Psoas muscle (tissue), 8 donors: Measurements from ENCODE around the gene PDZD2. TPM values are rescaled to one million over a fixed set of nuclear protein-coding genes. Genes with fewer than 3 reads are reported as not detected.

Experiments
- ATAC-seq, 4 donors: fragments of 200-7000 bp; cut with Tn5 transposase; one replicate each; pipeline ENCODE4 v1.9.1; 2020; ENCODE audit warnings: moderate library complexity in 3 of 4, mild to moderate bottlenecking in 2 of 4
- DNase-seq, 2 donors: peaks; one replicate each; pipeline ENCODE4 v3.0.0-alpha.2; 2020
- H3K27ac ChIP-seq: fragments of 200-600 bp; one replicate; pipeline ENCODE4 v1.8.0; 2022
- H3K27me3 ChIP-seq, 3 donors: fragments of 200-600 bp in 1 of 3; one replicate each; pipeline versions ENCODE4 v1.6.1 to v1.8.0; 2013 to 2022; ENCODE audit warnings: low read length in 2 of 3, mild to moderate bottlenecking in 2 of 3, moderate library complexity in 1 of 3; ENCODE audit not compliant: insufficient read depth in 3 of 3
- H3K36me3 ChIP-seq, 2 donors: fragments of 200-600 bp in 1 of 2; one replicate each; pipeline versions ENCODE4 v1.6.1 to v1.8.0; 2013 to 2022; ENCODE audit warnings: low read depth in 1 of 2, mild to moderate bottlenecking in 1 of 2, moderate library complexity in 1 of 2; ENCODE audit not compliant: insufficient read depth in 1 of 2
- H3K4me1 ChIP-seq: fragments of 200-600 bp; one replicate; pipeline ENCODE4 v1.8.0; 2022
- H3K4me3 ChIP-seq: fragments of 200-600 bp; one replicate; pipeline ENCODE4 v1.8.0; 2022; ENCODE audit warnings: mild to moderate bottlenecking
- H3K9me3 ChIP-seq: fragments of 200-600 bp; one replicate; pipeline ENCODE4 v1.8.0; 2022
- WGBS, 3 donors: extraction: QIAGEN DNeasy Blood & Tissue Kit; methylation state at CpG; one replicate each; pipeline versions ENCODE4 v1.1.6 to v1.1.7; 2013; 5-methylcytosine and 5-hydroxymethylcytosine counted together
- intact Hi-C, 2 donors: fragments of 100-400 bp; cut with DNase I; formaldehyde crosslinking; loops; one replicate each; pipeline versions ENCODE4 v1.11.0 to v1.14.2; 2022
- polyA plus RNA-seq, 3 donors: library from polyadenylated mRNA; stranded (reverse); fragments of 200-250 nt; gene quantifications; one replicate each; pipeline ENCODE4 v1.2.3, GENCODE V29; 2013
- total RNA-seq, 4 donors: library from RNA; stranded (reverse); fragmentation: NEBNext Ultra II Directional in 2 of 4; extraction: Animal tissue kit (Norgen Biotek cat#: 25700) in 2 of 4; gene quantifications; one replicate each; pipeline versions ENCODE4 v1.2.1 to v1.2.4, GENCODE V29; 2021 to 2023
- TF ChIP-seq, protein P1 (sequence below): fragments of 200-600 bp; IDR thresholded peaks from one replicate; pipeline ENCODE4 v1.8.0; 2022; ENCODE audit warnings: antibody characterized with exemption
- donor health status: healthy with polysubstance abuse.
- donor health status: DM: no; HTN: no; CAD: no; lungs with moderate emphysema.
- donor health status: Bipolar disorder and iron deficiency.
- donor health status: healthy.
- donor health status: DM: yes; HTN: yes; CAD: no.
- donor health status: DM: no; HTN: no; CAD: no.
- donor health status: DM: no; HTN: no; CAD: no.
- donor health status: DM: yes; HTN: yes; CAD: no.

PDZD2 gene
- total and polyA plus RNA-seq, 7 donors = 1.4 to 17.5 (median 4.5) TPM

DNA sequence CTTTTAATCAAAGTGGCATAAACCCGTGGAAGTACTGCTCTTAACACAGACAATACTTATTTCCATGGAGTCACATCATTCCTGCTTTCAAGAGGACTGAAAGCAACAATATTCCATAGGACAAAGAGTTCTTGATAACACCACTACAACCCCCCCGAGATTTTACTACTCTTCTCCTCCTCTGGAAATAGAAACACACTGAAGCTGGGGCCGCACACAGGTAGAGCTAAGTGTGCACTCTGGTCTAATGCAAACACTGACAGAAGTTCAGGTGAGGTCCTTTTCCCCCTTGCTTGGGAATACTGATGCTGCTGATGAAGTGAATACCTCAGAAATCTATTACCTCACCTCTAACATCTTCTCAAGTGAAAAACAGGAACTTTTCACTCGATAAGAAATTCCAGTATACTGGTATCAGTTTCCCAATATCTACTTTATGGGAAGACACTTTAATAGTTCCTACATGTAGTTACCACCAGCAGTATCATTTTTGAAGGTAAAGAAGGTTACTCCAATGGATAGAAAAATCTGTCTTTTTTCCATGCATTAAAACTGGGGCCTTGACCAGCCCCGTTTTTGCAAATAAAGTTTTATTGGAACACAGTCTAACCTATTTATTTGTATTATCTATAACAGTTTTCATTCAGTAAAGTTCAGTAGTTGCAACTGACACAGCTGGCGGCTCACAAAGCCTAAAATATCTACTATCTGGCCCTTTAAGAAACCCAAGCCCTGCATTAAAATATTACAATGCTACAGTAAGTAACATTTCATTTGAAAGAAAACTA, 485.2 kb downstream of the PDZD2 start:
- Histone ChIP-seq H3K9me3 (no peaks in the 10 kb centered on the region), H3K27ac (no peak overlapping the region), H3K36me3 (peaks cover 0 to 57% of the 10 kb centered on the region in 2 donors), H3K4me1 (peaks cover 23% of the 10 kb centered on the region), H3K27me3 (no peaks in the 10 kb centered on the region), H3K4me3 (no peak overlapping the region)
- DNase-seq (no peak), ATAC-seq (no peak)
- WGBS, 3 donors = 88 to 92% (median 91%) methylated on average over 6 of the region's 6 CpGs
- intact Hi-C loops = no loop called here
- TF ChIP-seq, protein P1, sequence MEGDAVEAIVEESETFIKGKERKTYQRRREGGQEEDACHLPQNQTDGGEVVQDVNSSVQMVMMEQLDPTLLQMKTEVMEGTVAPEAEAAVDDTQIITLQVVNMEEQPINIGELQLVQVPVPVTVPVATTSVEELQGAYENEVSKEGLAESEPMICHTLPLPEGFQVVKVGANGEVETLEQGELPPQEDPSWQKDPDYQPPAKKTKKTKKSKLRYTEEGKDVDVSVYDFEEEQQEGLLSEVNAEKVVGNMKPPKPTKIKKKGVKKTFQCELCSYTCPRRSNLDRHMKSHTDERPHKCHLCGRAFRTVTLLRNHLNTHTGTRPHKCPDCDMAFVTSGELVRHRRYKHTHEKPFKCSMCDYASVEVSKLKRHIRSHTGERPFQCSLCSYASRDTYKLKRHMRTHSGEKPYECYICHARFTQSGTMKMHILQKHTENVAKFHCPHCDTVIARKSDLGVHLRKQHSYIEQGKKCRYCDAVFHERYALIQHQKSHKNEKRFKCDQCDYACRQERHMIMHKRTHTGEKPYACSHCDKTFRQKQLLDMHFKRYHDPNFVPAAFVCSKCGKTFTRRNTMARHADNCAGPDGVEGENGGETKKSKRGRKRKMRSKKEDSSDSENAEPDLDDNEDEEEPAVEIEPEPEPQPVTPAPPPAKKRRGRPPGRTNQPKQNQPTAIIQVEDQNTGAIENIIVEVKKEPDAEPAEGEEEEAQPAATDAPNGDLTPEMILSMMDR = no peak

GRCh38 chr5:32126691-32127090, 487.8 kb downstream of the PDZD2 start:
- H3K4me3 ChIP-seq = no peak overlapping the region
- TF ChIP-seq, protein P1 = no peak

GRCh38 chr5:32127711-32128110, 488.8 kb downstream of the PDZD2 start:
- intact Hi-C loops = no loop called here
- Histone ChIP-seq H3K4me3 (no peak overlapping the region), H3K27ac (no peak overlapping the region), H3K4me1 (peaks cover 35% of the 10 kb centered on the region), H3K27me3 (no peaks in the 10 kb centered on the region), H3K9me3 (no peaks in the 10 kb centered on the region), H3K36me3 (peaks cover 0 to 21% of the 10 kb centered on the region in 2 donors)
- 73 to 83% (median 73%) methylated on average over 3 of the region's 3 CpGs for WGBS, 3 donors
- ATAC-seq (no peak), DNase-seq (no peak)
- TF ChIP-seq, protein P1 = no peak

More at GRCh38 chr5:32126691-32127090, 487.8 kb downstream of the PDZD2 start:
- 28 to 48% (median 33%) methylated on average over 1 of the region's 1 CpG for WGBS, 3 donors
- ATAC-seq (no peak), DNase-seq (no peak)
- Histone ChIP-seq H3K27ac (no peak overlapping the region), H3K27me3 (no peaks in the 10 kb centered on the region), H3K4me1 (peaks cover 35% of the 10 kb centered on the region), H3K9me3 (no peaks in the 10 kb centered on the region), H3K36me3 (peaks cover 0 to 31% of the 10 kb centered on the region in 2 donors)
- intact Hi-C loops = no loop called here

DNA sequence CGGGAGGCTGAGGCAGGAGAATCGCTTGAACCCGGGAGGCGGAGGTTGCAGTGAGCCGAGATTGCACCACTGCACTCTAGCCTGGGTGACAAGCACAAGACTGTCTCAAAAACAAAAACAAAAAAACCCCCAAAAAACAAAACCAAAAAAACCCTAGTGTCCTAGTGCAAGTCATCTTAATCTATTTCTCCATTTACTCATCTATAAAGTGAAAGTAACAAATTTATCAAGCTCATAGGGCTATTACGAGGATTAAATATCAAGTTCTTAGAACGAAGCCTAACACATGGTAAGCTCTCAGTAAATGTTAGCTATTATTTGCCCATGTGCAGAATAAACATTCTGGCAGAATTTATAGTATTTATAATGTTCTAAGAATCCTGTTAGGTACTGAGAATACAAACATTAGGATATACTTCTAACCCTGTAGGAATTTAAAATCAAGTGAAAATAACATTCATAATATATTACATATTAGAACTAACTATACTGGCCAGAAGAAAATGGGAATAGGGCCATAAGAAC, 490.2 kb downstream of the PDZD2 start:
- Histone ChIP-seq H3K27ac (no peak overlapping the region), H3K27me3 (no peaks in the 10 kb centered on the region)
- DNase-seq = no peak

More for the DNA sequence above, 490.2 kb downstream of the PDZD2 start:
- intact Hi-C loops = no loop called here
- no peak overlapping the region for H3K4me3 ChIP-seq
- 70 to 85% (median 71%) methylated on average over 7 of the region's 7 CpGs for WGBS, 3 donors
- peaks cover 35% of the 10 kb centered on the region for H3K4me1 ChIP-seq
- TF ChIP-seq, protein P1 = no peak
- no peaks in the 10 kb centered on the region for H3K9me3 ChIP-seq
- ATAC-seq = no peak
- peaks cover 0 to 23% of the 10 kb centered on the region in 2 donors for H3K36me3 ChIP-seq
